HL-60/S4 treated with retinoic acid at 250 ng/mL for 4 days and 3 days (cell line): ENCODE results near the gene RGS3.

Experiments used
- in situ Hi-C: fragments of 300-500 bp; cut with MboI; formaldehyde crosslinking; loops from 2 replicates; pipeline ENCODE4 v1.7.0; 2022; ENCODE audit warnings: low sequenced_read_pairs

Gene RGS3

GRCh38 chr9:113582698-113583200 lies 119.2 kb downstream of the RGS3 start:
- in situ Hi-C loops: no loop called here

- in situ Hi-C loops: no loop called here
These were observed 120.2 kb downstream of the RGS3 start for GRCh38 chr9:113583511-113584427.

GRCh38 chr9:113584428-113585084 lies 121.0 kb downstream of the RGS3 start:
- in situ Hi-C loops: no loop called here

GRCh38 chr9:113585085-113585442 lies 121.5 kb downstream of the RGS3 start:
- in situ Hi-C loops: no loop called here

GRCh38 chr9:113585555-113585954 lies 122.0 kb downstream of the RGS3 start:
- in situ Hi-C loops: no loop called here

- in situ Hi-C loops: no loop called here
These were observed 124.0 kb downstream of the RGS3 start for GRCh38 chr9:113587471-113588031.

GRCh38 chr9:113588242-113588810 lies 124.8 kb downstream of the RGS3 start:
- in situ Hi-C loops: no loop called here

GRCh38 chr9:113588936-113589335 lies 125.4 kb downstream of the RGS3 start:
- in situ Hi-C loops: no loop called here

GRCh38 chr9:113589407-113589806 lies 125.9 kb downstream of the RGS3 start:
- in situ Hi-C loops: no loop called here

- in situ Hi-C loops: no loop called here
These were observed 126.4 kb downstream of the RGS3 start for GRCh38 chr9:113589890-113590289.

GRCh38 chr9:113590389-113590788 lies 126.9 kb downstream of the RGS3 start:
- in situ Hi-C loops: no loop called here

- in situ Hi-C loops: no loop called here
These were observed 127.7 kb downstream of the RGS3 start for GRCh38 chr9:113590991-113591898.

GRCh38 chr9:113591899-113592625 lies 128.5 kb downstream of the RGS3 start:
- in situ Hi-C loops: no loop called here

GRCh38 chr9:113592876-113593575 lies 129.5 kb downstream of the RGS3 start:
- in situ Hi-C loops: no loop called here

GRCh38 chr9:113593682-113594281 lies 130.3 kb downstream of the RGS3 start:
- in situ Hi-C loops: no loop called here

GRCh38 chr9:113594484-113595299 lies 131.2 kb downstream of the RGS3 start:
- in situ Hi-C loops: no loop called here

GRCh38 chr9:113596616-113597320 lies 133.2 kb downstream of the RGS3 start:
- in situ Hi-C loops: no loop called here
